Lower lobe of right lung (tissue), 2 donors: ENCODE results near the gene FBXL20. TPM values are rescaled to one million over a fixed set of nuclear protein-coding genes. Genes with fewer than 3 reads are reported as not detected.

Experiments
- ATAC-seq, 2 donors: fragments of 200-7000 bp; cut with Tn5 transposase; one replicate each; pipeline ENCODE4 v1.9.1; 2020 to 2022; ENCODE audit warnings: mild to moderate bottlenecking in 2 of 2, moderate library complexity in 2 of 2
- DNase-seq: peaks from one replicate; pipeline ENCODE4 v3.0.0-alpha.2; 2020
- H3K27ac ChIP-seq: fragments of 200-600 bp; one replicate; pipeline ENCODE4 v1.8.0; 2022
- H3K27me3 ChIP-seq: fragments of 200-600 bp; one replicate; pipeline ENCODE4 v1.8.0; 2022; ENCODE audit warnings: low read depth
- H3K36me3 ChIP-seq: fragments of 200-600 bp; one replicate; pipeline ENCODE4 v1.8.0; 2022; ENCODE audit warnings: mild to moderate bottlenecking
- H3K4me1 ChIP-seq: fragments of 200-600 bp; one replicate; pipeline ENCODE4 v1.8.0; 2022
- H3K4me3 ChIP-seq: fragments of 200-600 bp; one replicate; pipeline ENCODE4 v1.8.0; 2022; ENCODE audit warnings: mild to moderate bottlenecking
- H3K9me3 ChIP-seq: fragments of 200-600 bp; one replicate; pipeline ENCODE4 v1.8.0; 2022
- CTCF ChIP-seq: fragments of 200-600 bp; IDR thresholded peaks from one replicate; pipeline ENCODE4 v1.8.0; 2022; ENCODE audit warnings: antibody characterized with exemption, mild to moderate bottlenecking
- intact Hi-C: fragments of 100-400 bp; cut with DNase I; formaldehyde crosslinking; loops from one replicate; pipeline ENCODE4 v1.11.0; 2022
- total RNA-seq: library from RNA; stranded (reverse); fragmentation: NEBNext Ultra II Directional; extraction: Animal tissue kit (Norgen Biotek cat#: 25700); gene quantifications from one replicate; pipeline ENCODE4 v1.2.1, GENCODE V29; 2021
- donor health status: DM: no; HTN: yes; CAD: no; lungs with severe emphysema.

The FBXL20 gene
- total RNA-seq, 1 donor from 2014 or later = 25.4 TPM

- Histone ChIP-seq H3K4me3 (no peak overlapping the region), H3K36me3 (no peaks in the 10 kb centered on the region), H3K9me3 (no peaks in the 10 kb centered on the region), H3K27me3 (peaks cover 10% of the 10 kb centered on the region), H3K4me1 (peaks cover 6% of the 10 kb centered on the region), H3K27ac (no peak overlapping the region)
- DNase-seq = no peak
- no peak for TF ChIP-seq CTCF
- no peak for ATAC-seq
- intact Hi-C loops = no loop called here
Measured at GRCh38 chr17:39246274-39246673, 155.2 kb downstream of the FBXL20 start.

- Histone ChIP-seq H3K9me3 (no peaks in the 10 kb centered on the region), H3K36me3 (no peaks in the 10 kb centered on the region), H3K4me1 (peaks cover 6% of the 10 kb centered on the region), H3K27ac (no peak overlapping the region), H3K4me3 (no peak overlapping the region), H3K27me3 (peaks cover 13% of the 10 kb centered on the region)
- ATAC-seq (peak; percentile 90 to 91), DNase-seq (peak; percentile 87)
- intact Hi-C loops = no loop called here
- peak; percentile 97 for TF ChIP-seq CTCF
Measured at GRCh38 chr17:39244600-39245570, 156.5 kb downstream of the FBXL20 start.

- Histone ChIP-seq H3K36me3 (no peaks in the 10 kb centered on the region), H3K27me3 (peaks cover 13% of the 10 kb centered on the region), H3K9me3 (no peaks in the 10 kb centered on the region), H3K4me3 (no peak overlapping the region), H3K27ac (no peak overlapping the region), H3K4me1 (peaks cover 6% of the 10 kb centered on the region)
- no peak for DNase-seq
- intact Hi-C loops = no loop called here
- ATAC-seq = peak; percentile 2
- TF ChIP-seq CTCF = no peak
Measured at GRCh38 chr17:39244016-39244599, 157.3 kb downstream of the FBXL20 start.

GRCh38 chr17:39243155-39243554 lies 158.3 kb downstream of the FBXL20 start:
- intact Hi-C loops = no loop called here
- peaks cover 14% of the 10 kb centered on the region for H3K4me1 ChIP-seq
- H3K9me3 ChIP-seq = no peaks in the 10 kb centered on the region
- no peak overlapping the region for H3K27ac ChIP-seq
- ATAC-seq (no peak), DNase-seq (no peak)
- H3K27me3 ChIP-seq = peaks cover 13% of the 10 kb centered on the region
- H3K4me3 ChIP-seq = no peak overlapping the region
- no peaks in the 10 kb centered on the region for H3K36me3 ChIP-seq
- no peak for TF ChIP-seq CTCF

GRCh38 chr17:39240631-39241030 lies 160.8 kb downstream of the FBXL20 start:
- H3K27ac ChIP-seq = no peak overlapping the region
- H3K27me3 ChIP-seq = peaks cover 13% of the 10 kb centered on the region
- H3K36me3 ChIP-seq = no peaks in the 10 kb centered on the region
- no peak overlapping the region for H3K4me3 ChIP-seq
- no peaks in the 10 kb centered on the region for H3K9me3 ChIP-seq
- no peak for TF ChIP-seq CTCF
- intact Hi-C loops = no loop called here
- DNase-seq = no peak
- peaks cover 17% of the 10 kb centered on the region for H3K4me1 ChIP-seq
- ATAC-seq = no peak
